ENCODE measurements around the gene AGBL5. TPM values are rescaled to one million over a fixed set of nuclear protein-coding genes. Genes with fewer than 3 reads are reported as not detected.

Gene AGBL5
- total and polyA plus RNA-seq, 12 donors = 4.2 to 16.8 (median 10.4) TPM

DNA sequence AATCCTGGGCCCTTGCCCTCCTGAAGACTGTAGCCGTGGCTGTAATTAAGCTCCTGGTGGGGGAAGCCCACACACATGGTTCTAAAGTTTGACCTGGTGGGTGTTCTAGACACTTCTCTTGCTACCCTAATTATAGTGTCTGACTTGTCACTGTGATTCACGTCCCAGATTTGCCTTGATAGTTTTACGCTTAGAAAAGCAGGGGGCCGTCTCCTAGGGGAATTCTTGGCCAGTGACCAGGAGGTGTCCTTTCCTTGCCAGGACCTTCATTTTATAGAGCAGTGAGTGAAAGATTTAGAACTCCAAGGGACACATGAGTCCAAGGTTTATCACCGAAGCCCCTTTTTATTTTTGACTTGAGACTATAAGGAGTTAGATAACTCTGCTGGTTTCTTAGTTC, 9.7 kb upstream of the AGBL5 start:
- Histone ChIP-seq H3K36me3 (peaks cover 0 to 68% (median 44%) of the 10 kb centered on the region in 9 donors), H3K27ac (no peak overlapping the region), H3K4me1 (peaks cover 0 to 7% (median 0%) of the 10 kb centered on the region in 9 donors), H3K9me3 (no peaks in the 10 kb centered on the region), H3K4me3 (no peak overlapping the region), H3K27me3 (no peaks in the 10 kb centered on the region)
- no peak for TF ChIP-seq CTCF (IDR thresholded peaks at IDR 0.05)
- no peak for DNase-seq
- intact Hi-C loops (cut with DNase I) = no loop called here
- 35 to 45% methylated on average over 5 of the region's 5 CpGs for WGBS, 2 donors
- peak in 1 of 8 donors; percentile 29 for ATAC-seq

- TF ChIP-seq CTCF (IDR thresholded peaks at IDR 0.05) = no peak
- Histone ChIP-seq H3K9me3 (no peaks in the 10 kb centered on the region), H3K27ac (no peak overlapping the region), H3K36me3 (peaks cover 0 to 64% (median 41%) of the 10 kb centered on the region in 9 donors), H3K4me3 (no peak overlapping the region), H3K27me3 (no peaks in the 10 kb centered on the region), H3K4me1 (peaks cover 0 to 7% (median 0%) of the 10 kb centered on the region in 9 donors)
- ATAC-seq (peak in 1 of 8 donors; percentile 18), DNase-seq (no peak)
- intact Hi-C loops (cut with DNase I) = no loop called here
- WGBS, 2 donors = 77 to 79% methylated on average over 10 of the region's 10 CpGs
These were observed 9.3 kb upstream of the AGBL5 start for GRCh38 chr2:27042159-27042661.

DNA sequence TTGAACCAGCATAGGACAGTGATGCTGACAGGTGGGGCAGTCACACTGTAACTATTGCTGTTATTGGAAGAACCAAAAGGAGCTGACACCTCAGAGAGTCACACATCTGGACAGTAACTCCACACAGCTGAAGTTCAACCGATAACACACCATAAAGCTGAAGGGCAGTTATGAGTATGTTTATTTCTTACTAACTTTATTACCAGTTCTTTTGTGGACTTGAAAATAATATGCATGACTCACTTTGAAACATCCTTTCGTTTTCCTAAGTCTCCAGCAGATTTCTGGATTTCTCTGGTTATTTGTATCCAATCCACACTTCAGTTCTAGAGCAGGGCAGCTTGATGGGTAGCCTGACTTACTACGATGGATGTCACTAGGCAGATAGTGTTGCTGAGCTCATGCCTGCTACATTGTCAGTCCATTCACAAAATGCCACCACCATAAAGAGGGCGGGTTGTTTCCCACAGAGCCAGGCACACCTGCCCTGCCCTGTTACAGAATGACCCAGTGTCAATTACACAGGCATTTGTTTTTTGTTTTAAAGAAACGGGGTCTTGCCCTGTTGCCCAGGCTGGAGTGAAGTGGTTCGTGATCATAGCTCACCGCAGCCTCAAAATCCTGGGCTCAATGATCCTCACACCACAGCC, 8.4 kb upstream of the AGBL5 start:
- ATAC-seq (no peak), DNase-seq (no peak)
- Histone ChIP-seq H3K4me1 (peaks cover 0 to 7% (median 0%) of the 10 kb centered on the region in 9 donors), H3K9me3 (no peaks in the 10 kb centered on the region), H3K27me3 (no peaks in the 10 kb centered on the region), H3K36me3 (peaks cover 0 to 55% (median 32%) of the 10 kb centered on the region in 9 donors), H3K4me3 (no peak overlapping the region), H3K27ac (no peak overlapping the region)
- TF ChIP-seq CTCF (IDR thresholded peaks at IDR 0.05) = no peak
- intact Hi-C loops (cut with DNase I) = no loop called here
- WGBS, 2 donors = 91 to 92% methylated on average over 7 of the region's 7 CpGs

GRCh38 chr2:27049422-27050280, 1.8 kb upstream of the AGBL5 start:
- TF ChIP-seq CTCF (IDR thresholded peaks at IDR 0.05) = no peak
- no peaks in the 10 kb centered on the region for H3K9me3 ChIP-seq
- peak overlapping the region; percentile 78 to 97 (median 94) for H3K4me3 ChIP-seq
- WGBS, 2 donors = 8 to 9% methylated on average over 52 of the region's 52 CpGs
- H3K27me3 ChIP-seq = no peaks in the 10 kb centered on the region
- peak in 1 of 2 donors; percentile 37 for DNase-seq
- H3K27ac ChIP-seq = peak overlapping the region; percentile 15 to 92 (median 88)
- intact Hi-C loops (cut with DNase I) = loop anchor here in 6 of 10 donors (1.0 to 5.0 kb wide), 4 partner anchors 21 to 38 kb away; partner anchors contain the start of genes KHK (in 6 of the 6) and OST4 (in 2 of the 6)
- H3K4me1 ChIP-seq = peaks cover 7 to 22% (median 16%) of the 10 kb centered on the region in 9 donors
- peak; percentile 14 to 49 (median 22) for ATAC-seq
- peaks cover 0 to 18% (median 8%) of the 10 kb centered on the region in 9 donors for H3K36me3 ChIP-seq

Data from heart right ventricle (tissue), 16 donors.